ENCODE results near the gene COL3A1.

Gene COL3A1

GRCh38 chr2:189060096-189060642, 86.0 kb downstream of the COL3A1 start:
- TF ChIP-seq POLR2A (IDR thresholded peaks at IDR 0.05; ENCODE audit: low read depth, low read length) (no peak), TAF1 (IDR thresholded peaks at IDR 0.05; ENCODE audit: borderline replicate concordance, low read depth, low read length) (no peak), POLR2AphosphoS5 (IDR thresholded peaks at IDR 0.05; ENCODE audit: low read depth, low read length) (no peak)
- FAIRE-seq (no peak), DNase-seq (ENCODE audit: insufficient read length) (no peak)
